ENCODE results near the gene C2orf72.

The C2orf72 gene

GRCh38 chr2:231015926-231016325 is 21.4 kb upstream of the C2orf72 start:
- DNase-seq: no peak
- no peak overlapping the region for H3K27ac ChIP-seq (ENCODE audit: low read length)
- TF ChIP-seq EZH2 (optimal IDR thresholded peaks at IDR 0.05; ENCODE audit: low read depth, low read length): no peak
- TF ChIP-seq CTCF (IDR thresholded peaks at IDR 0.05; ENCODE audit: low read length): no peak
- TF ChIP-seq EZH2phosphoT487 (IDR thresholded peaks at IDR 0.05; ENCODE audit: low read length): no peak
- H2AFZ ChIP-seq (ENCODE audit: low read length): no peak overlapping the region
- H4K20me1 ChIP-seq (ENCODE audit: insufficient read depth, low read length): no peaks in the 10 kb centered on the region
- H3K4me1 ChIP-seq (ENCODE audit: low read length): no peaks in the 10 kb centered on the region
- no peak overlapping the region for H3K9ac ChIP-seq (ENCODE audit: low read length)
- no peaks in the 10 kb centered on the region for H3K79me2 ChIP-seq (ENCODE audit: low read length)
- no peak overlapping the region for H3K4me3 ChIP-seq (ENCODE audit: low read length)
- H3K9me2 ChIP-seq (replicated peaks; ENCODE audit: insufficient read depth, low read length): no peaks in the 10 kb centered on the region
- H3K4me2 ChIP-seq (ENCODE audit: low read depth, low read length): no peak overlapping the region
- H3K36me3 ChIP-seq (replicated peaks; ENCODE audit: insufficient read depth, low read length): no peaks in the 10 kb centered on the region
- H3F3A ChIP-seq (ENCODE audit: insufficient read depth, low read length): no peaks in the 10 kb centered on the region
- no peaks in the 10 kb centered on the region for H3K27me3 ChIP-seq (replicated peaks; ENCODE audit: insufficient read depth, low read length)
- H3K9me3 ChIP-seq (replicated peaks; ENCODE audit: insufficient read depth, low read length): no peaks in the 10 kb centered on the region

- DNase-seq: no peak
- TF ChIP-seq CTCF (IDR thresholded peaks at IDR 0.05; ENCODE audit: low read length) (no peak), EZH2 (optimal IDR thresholded peaks at IDR 0.05; ENCODE audit: low read depth, low read length) (no peak), EZH2phosphoT487 (IDR thresholded peaks at IDR 0.05; ENCODE audit: low read length) (no peak)
- H3K9ac ChIP-seq (ENCODE audit: low read length): no peak overlapping the region
- no peaks in the 10 kb centered on the region for H3K36me3 ChIP-seq (replicated peaks; ENCODE audit: insufficient read depth, low read length)
- no peaks in the 10 kb centered on the region for H3K79me2 ChIP-seq (ENCODE audit: low read length)
- H3K4me3 ChIP-seq (ENCODE audit: low read length): no peak overlapping the region
- no peaks in the 10 kb centered on the region for H3K9me3 ChIP-seq (replicated peaks; ENCODE audit: insufficient read depth, low read length)
- H2AFZ ChIP-seq (ENCODE audit: low read length): no peak overlapping the region
- no peaks in the 10 kb centered on the region for H3F3A ChIP-seq (ENCODE audit: insufficient read depth, low read length)
- H3K27ac ChIP-seq (ENCODE audit: low read length): no peak overlapping the region
- H3K27me3 ChIP-seq (replicated peaks; ENCODE audit: insufficient read depth, low read length): no peaks in the 10 kb centered on the region
- no peaks in the 10 kb centered on the region for H4K20me1 ChIP-seq (ENCODE audit: insufficient read depth, low read length)
- H3K4me2 ChIP-seq (ENCODE audit: low read depth, low read length): no peak overlapping the region
- no peaks in the 10 kb centered on the region for H3K9me2 ChIP-seq (replicated peaks; ENCODE audit: insufficient read depth, low read length)
- H3K4me1 ChIP-seq (ENCODE audit: low read length): no peaks in the 10 kb centered on the region
These were observed 20.6 kb upstream of the C2orf72 start for GRCh38 chr2:231016566-231017230.

GRCh38 chr2:231017231-231017598 is 20.1 kb upstream of the C2orf72 start:
- Histone ChIP-seq H3K79me2 (ENCODE audit: low read length) (no peaks in the 10 kb centered on the region), H3K36me3 (replicated peaks; ENCODE audit: insufficient read depth, low read length) (no peaks in the 10 kb centered on the region), H3K9ac (ENCODE audit: low read length) (no peak overlapping the region), H3K4me1 (ENCODE audit: low read length) (no peaks in the 10 kb centered on the region), H3K4me3 (ENCODE audit: low read length) (no peak overlapping the region), H4K20me1 (ENCODE audit: insufficient read depth, low read length) (no peaks in the 10 kb centered on the region), H3K9me3 (replicated peaks; ENCODE audit: insufficient read depth, low read length) (no peaks in the 10 kb centered on the region), H3F3A (ENCODE audit: insufficient read depth, low read length) (no peaks in the 10 kb centered on the region), H3K27ac (ENCODE audit: low read length) (no peak overlapping the region), H3K9me2 (replicated peaks; ENCODE audit: insufficient read depth, low read length) (no peaks in the 10 kb centered on the region), H3K27me3 (replicated peaks; ENCODE audit: insufficient read depth, low read length) (no peaks in the 10 kb centered on the region), H2AFZ (ENCODE audit: low read length) (no peak overlapping the region), H3K4me2 (ENCODE audit: low read depth, low read length) (no peak overlapping the region)
- TF ChIP-seq EZH2phosphoT487 (IDR thresholded peaks at IDR 0.05; ENCODE audit: low read length) (no peak), EZH2 (optimal IDR thresholded peaks at IDR 0.05; ENCODE audit: low read depth, low read length) (no peak), CTCF (IDR thresholded peaks at IDR 0.05; ENCODE audit: low read length) (no peak)
- DNase-seq: no peak
